HG02938 (cell line): ENCODE measurements around the gene C1R.

ENCODE experiments used
- ATAC-seq: cut with Tn5 transposase; IDR thresholded peaks from one replicate; pipeline ENCODE4 v1.9.1; 2021; ENCODE audit warnings: mild to moderate bottlenecking, moderate library complexity; ENCODE audit not compliant: unreplicated experiment

Gene C1R

GRCh38 chr12:7092229-7092985, at the start of gene C1R:
C1R (minus strand) TSS chr12:7092445; CDS start chr12:7092388, 57 bp downstream.
- no peak for ATAC-seq

- no peak for ATAC-seq
These were observed 49.2 kb upstream of the C1R start for GRCh38 chr12:7141351-7142005.

GRCh38 chr12:7139200-7139599, 47.0 kb upstream of the C1R start:
- ATAC-seq, result no peak

- ATAC-seq, result no peak
These were observed 45.7 kb upstream of the C1R start for GRCh38 chr12:7137908-7138307.

- no peak for ATAC-seq
These were observed 44.4 kb upstream of the C1R start for GRCh38 chr12:7136676-7137075.

- ATAC-seq, result no peak
These were observed 43.8 kb upstream of the C1R start for GRCh38 chr12:7136071-7136470.

GRCh38 chr12:7134396-7135166, 42.3 kb upstream of the C1R start:
- ATAC-seq, result no peak

GRCh38 chr12:7131502-7131866, 39.2 kb upstream of the C1R start:
- ATAC-seq, result no peak

GRCh38 chr12:7130701-7131501, 38.7 kb upstream of the C1R start:
- ATAC-seq, result no peak

- ATAC-seq, result peak; percentile 67
These were observed 37.8 kb upstream of the C1R start, which contains the start of gene CLSTN3 for GRCh38 chr12:7129872-7130691. CLSTN3 (plus strand) TSS chr12:7130371; CDS start chr12:7130649, 278 bp downstream.

- ATAC-seq, result no peak
These were observed 37.1 kb upstream of the C1R start for GRCh38 chr12:7129287-7129871.

GRCh38 chr12:7128681-7129286, 36.5 kb upstream of the C1R start, which contains the start of gene RBP5:
RBP5 (minus strand) TSS chr12:7128889; CDS start chr12:7128775, 114 bp downstream.
- no peak for ATAC-seq

- no peak for ATAC-seq
These were observed 35.8 kb upstream of the C1R start for GRCh38 chr12:7127916-7128626.

- no peak for ATAC-seq
These were observed 33.5 kb upstream of the C1R start for GRCh38 chr12:7125632-7126227.

GRCh38 chr12:7123806-7124522, 31.7 kb upstream of the C1R start:
- ATAC-seq, result no peak

GRCh38 chr12:7122811-7123769, 30.8 kb upstream of the C1R start:
- no peak for ATAC-seq
